ENCODE data around the gene PLD2. TPM values are rescaled to one million over a fixed set of nuclear protein-coding genes. Genes with fewer than 3 reads are reported as not detected.
"Not testable (repeated sequence)": the region's sequence is repeated elsewhere in the genome, so short reads cannot be mapped to it uniquely, and the experiment has no call there.

The PLD2 gene
- total RNA-seq, 1 experiment from 2014 or later: 13.0 TPM

GRCh38 chr17:4818276-4818675, 11.3 kb downstream of the PLD2 start:
- no TSS peak for BruUV-seq (replicated peaks)
- intact Hi-C loops (cut with micrococcal nuclease; ENCODE audit: unreplicated experiment): no loop called here
- no peaks in the 10 kb centered on the region for H3K9me3 Mint-ChIP-seq (ENCODE audit: low read depth, unreplicated experiment)
- no peak for TF ChIP-seq CTCF (IDR thresholded peaks at IDR 0.05; ENCODE audit: unreplicated experiment)
- H3K36me3 Mint-ChIP-seq (ENCODE audit: insufficient read depth, unreplicated experiment): peaks cover 5% of the 10 kb centered on the region
- no peak overlapping the region for H3K4me3 Mint-ChIP-seq (ENCODE audit: low read depth, unreplicated experiment)
- H3K27ac Mint-ChIP-seq (ENCODE audit: unreplicated experiment): no peak overlapping the region
- H3K4me1 Mint-ChIP-seq (ENCODE audit: low read depth, unreplicated experiment): no peaks in the 10 kb centered on the region
- no peak for DNase-seq
- CTCF ChIA-PET: no interaction called here
- no peaks in the 10 kb centered on the region for H3K27me3 Mint-ChIP-seq (ENCODE audit: unreplicated experiment)

- intact Hi-C loops (cut with micrococcal nuclease; ENCODE audit: unreplicated experiment): no loop called here
- H3K9me3 Mint-ChIP-seq (ENCODE audit: low read depth, unreplicated experiment): no peaks in the 10 kb centered on the region
- H3K4me1 Mint-ChIP-seq (ENCODE audit: low read depth, unreplicated experiment): no peaks in the 10 kb centered on the region
- no TSS peak for BruUV-seq (replicated peaks)
- no peaks in the 10 kb centered on the region for H3K36me3 Mint-ChIP-seq (ENCODE audit: insufficient read depth, unreplicated experiment)
- CTCF ChIA-PET: no interaction called here
- no peak for TF ChIP-seq CTCF (IDR thresholded peaks at IDR 0.05; ENCODE audit: unreplicated experiment)
- H3K4me3 Mint-ChIP-seq (ENCODE audit: low read depth, unreplicated experiment): no peak overlapping the region
- no peaks in the 10 kb centered on the region for H3K27me3 Mint-ChIP-seq (ENCODE audit: unreplicated experiment)
- DNase-seq: no peak
- H3K27ac Mint-ChIP-seq (ENCODE audit: unreplicated experiment): no peak overlapping the region
Observed at GRCh38 chr17:4822835-4823234, 15.9 kb downstream of the PLD2 start.

- CTCF ChIA-PET: no interaction called here
- H3K36me3 Mint-ChIP-seq (ENCODE audit: insufficient read depth, unreplicated experiment): no peaks in the 10 kb centered on the region
- intact Hi-C loops (cut with micrococcal nuclease; ENCODE audit: unreplicated experiment): no loop called here
- DNase-seq: no peak
- no peak overlapping the region for H3K27ac Mint-ChIP-seq (ENCODE audit: unreplicated experiment)
- no peaks in the 10 kb centered on the region for H3K9me3 Mint-ChIP-seq (ENCODE audit: low read depth, unreplicated experiment)
- H3K4me3 Mint-ChIP-seq (ENCODE audit: low read depth, unreplicated experiment): no peak overlapping the region
- H3K4me1 Mint-ChIP-seq (ENCODE audit: low read depth, unreplicated experiment): peaks cover 2% of the 10 kb centered on the region
- no peaks in the 10 kb centered on the region for H3K27me3 Mint-ChIP-seq (ENCODE audit: unreplicated experiment)
- TF ChIP-seq CTCF (IDR thresholded peaks at IDR 0.05; ENCODE audit: unreplicated experiment): no peak
- no TSS peak for BruUV-seq (replicated peaks)
Observed at GRCh38 chr17:4823373-4824089, 16.6 kb downstream of the PLD2 start.

GRCh38 chr17:4827399-4827798, 20.4 kb downstream of the PLD2 start:
- H3K36me3 Mint-ChIP-seq (ENCODE audit: insufficient read depth, unreplicated experiment): no peaks in the 10 kb centered on the region
- CTCF ChIA-PET: no interaction called here
- no peaks in the 10 kb centered on the region for H3K27me3 Mint-ChIP-seq (ENCODE audit: unreplicated experiment)
- BruUV-seq (replicated peaks): no TSS peak
- intact Hi-C loops (cut with micrococcal nuclease; ENCODE audit: unreplicated experiment): no loop called here
- TF ChIP-seq CTCF (IDR thresholded peaks at IDR 0.05; ENCODE audit: unreplicated experiment): no peak
- peaks cover 9% of the 10 kb centered on the region for H3K4me1 Mint-ChIP-seq (ENCODE audit: low read depth, unreplicated experiment)
- no peak for DNase-seq
- H3K27ac Mint-ChIP-seq (ENCODE audit: unreplicated experiment): no peak overlapping the region
- H3K9me3 Mint-ChIP-seq (ENCODE audit: low read depth, unreplicated experiment): no peaks in the 10 kb centered on the region
- no peak overlapping the region for H3K4me3 Mint-ChIP-seq (ENCODE audit: low read depth, unreplicated experiment)

GRCh38 chr17:4832829-4833177, 25.9 kb downstream of the PLD2 start:
- Mint-ChIP-seq H3K27ac (ENCODE audit: unreplicated experiment) (peak overlapping the region; percentile 98), H3K4me3 (ENCODE audit: low read depth, unreplicated experiment) (peak overlapping the region; percentile 93), H3K36me3 (ENCODE audit: insufficient read depth, unreplicated experiment) (peaks cover 25% of the 10 kb centered on the region), H3K4me1 (ENCODE audit: low read depth, unreplicated experiment) (peaks cover 31% of the 10 kb centered on the region)
- H3K27me3 Mint-ChIP-seq (ENCODE audit: unreplicated experiment); intact Hi-C loops (cut with micrococcal nuclease; ENCODE audit: unreplicated experiment); BruUV-seq (replicated peaks); H3K9me3 Mint-ChIP-seq (ENCODE audit: low read depth, unreplicated experiment); CTCF ChIA-PET; DNase-seq: not testable (repeated sequence)

Data from Calu3 (cell line).